Osteoblast (primary cell): ENCODE measurements around the gene CADM4. TPM values are rescaled to one million over a fixed set of nuclear protein-coding genes. Genes with fewer than 3 reads are reported as not detected.
A peak's percentile ranks its signal among the peaks of the same experiment; 100 is the strongest.

Experiments
- DNase-seq: peaks from one replicate; pipeline ENCODE4 v3.0.0; 2011; ENCODE audit warnings: low spot score, mixed read lengths; ENCODE audit not compliant: insufficient read length; ENCODE audit errors: missing footprints
- H2AFZ ChIP-seq: 2 replicates; pipeline ENCODE4 v1.6.0; 2011; ENCODE audit warnings: mild to moderate bottlenecking, low read length
- H3K27ac ChIP-seq: 2 replicates; pipeline ENCODE4 v1.5.1; 2011; ENCODE audit warnings: mild to moderate bottlenecking, low read depth, low read length, moderate library complexity
- H3K27me3 ChIP-seq: 2 replicates; pipeline ENCODE4 v1.6.0; 2012; ENCODE audit warnings: mild to moderate bottlenecking, control low read depth, inconsistent platforms, low read length, moderate library complexity; ENCODE audit not compliant: insufficient read depth
- H3K36me3 ChIP-seq: 2 replicates; pipeline ENCODE4 v1.5.1; 2011; ENCODE audit warnings: mild to moderate bottlenecking, low read length, control low read depth, moderate library complexity; ENCODE audit not compliant: insufficient read depth
- H3K4me1 ChIP-seq: 2 replicates; pipeline ENCODE4 v1.5.1; 2011; ENCODE audit warnings: mild to moderate bottlenecking, low read length, control low read depth, moderate library complexity; ENCODE audit not compliant: insufficient read depth
- H3K4me2 ChIP-seq: 2 replicates; pipeline ENCODE4 v1.6.0; 2011; ENCODE audit warnings: mild to moderate bottlenecking, low read length; ENCODE audit not compliant: insufficient read depth
- H3K4me3 ChIP-seq: fragments of 200-600 bp; sonication (generic); 3 replicates; pipeline ENCODE4 v1.5.1; 2012; ENCODE audit warnings: mild to moderate bottlenecking, low read length, inconsistent platforms; ENCODE audit not compliant: insufficient read depth
- H3K79me2 ChIP-seq: 2 replicates; pipeline ENCODE4 v1.6.0; 2012; ENCODE audit warnings: mild to moderate bottlenecking, low read length, control low read depth, inconsistent platforms; ENCODE audit not compliant: insufficient read depth
- H3K9me3 ChIP-seq: 2 replicates; pipeline ENCODE4 v1.5.1; 2011; ENCODE audit warnings: low read depth, low read length, control low read depth
- H4K20me1 ChIP-seq: 2 replicates; pipeline ENCODE4 v1.6.0; 2012; ENCODE audit warnings: mild to moderate bottlenecking, low read length, control low read depth; ENCODE audit not compliant: insufficient read depth
- total RNA-seq: library from RNA; depleted of rRNA; stranded (reverse); fragments of >200 nt; gene quantifications from 2 replicates; pipeline ENCODE4 v1.2.3, GENCODE V29; 2012
- TF ChIP-seq, protein P1 (sequence below): IDR thresholded peaks from 2 replicates; pipeline ENCODE4 v1.5.1; 2011; ENCODE audit warnings: mild to moderate bottlenecking, low read depth, low read length, moderate library complexity; ENCODE audit errors: extremely low read depth

The CADM4 gene, protein sequence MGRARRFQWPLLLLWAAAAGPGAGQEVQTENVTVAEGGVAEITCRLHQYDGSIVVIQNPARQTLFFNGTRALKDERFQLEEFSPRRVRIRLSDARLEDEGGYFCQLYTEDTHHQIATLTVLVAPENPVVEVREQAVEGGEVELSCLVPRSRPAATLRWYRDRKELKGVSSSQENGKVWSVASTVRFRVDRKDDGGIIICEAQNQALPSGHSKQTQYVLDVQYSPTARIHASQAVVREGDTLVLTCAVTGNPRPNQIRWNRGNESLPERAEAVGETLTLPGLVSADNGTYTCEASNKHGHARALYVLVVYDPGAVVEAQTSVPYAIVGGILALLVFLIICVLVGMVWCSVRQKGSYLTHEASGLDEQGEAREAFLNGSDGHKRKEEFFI
- total RNA-seq, result 1.2 and 1.4 TPM in 2 replicates

DNA sequence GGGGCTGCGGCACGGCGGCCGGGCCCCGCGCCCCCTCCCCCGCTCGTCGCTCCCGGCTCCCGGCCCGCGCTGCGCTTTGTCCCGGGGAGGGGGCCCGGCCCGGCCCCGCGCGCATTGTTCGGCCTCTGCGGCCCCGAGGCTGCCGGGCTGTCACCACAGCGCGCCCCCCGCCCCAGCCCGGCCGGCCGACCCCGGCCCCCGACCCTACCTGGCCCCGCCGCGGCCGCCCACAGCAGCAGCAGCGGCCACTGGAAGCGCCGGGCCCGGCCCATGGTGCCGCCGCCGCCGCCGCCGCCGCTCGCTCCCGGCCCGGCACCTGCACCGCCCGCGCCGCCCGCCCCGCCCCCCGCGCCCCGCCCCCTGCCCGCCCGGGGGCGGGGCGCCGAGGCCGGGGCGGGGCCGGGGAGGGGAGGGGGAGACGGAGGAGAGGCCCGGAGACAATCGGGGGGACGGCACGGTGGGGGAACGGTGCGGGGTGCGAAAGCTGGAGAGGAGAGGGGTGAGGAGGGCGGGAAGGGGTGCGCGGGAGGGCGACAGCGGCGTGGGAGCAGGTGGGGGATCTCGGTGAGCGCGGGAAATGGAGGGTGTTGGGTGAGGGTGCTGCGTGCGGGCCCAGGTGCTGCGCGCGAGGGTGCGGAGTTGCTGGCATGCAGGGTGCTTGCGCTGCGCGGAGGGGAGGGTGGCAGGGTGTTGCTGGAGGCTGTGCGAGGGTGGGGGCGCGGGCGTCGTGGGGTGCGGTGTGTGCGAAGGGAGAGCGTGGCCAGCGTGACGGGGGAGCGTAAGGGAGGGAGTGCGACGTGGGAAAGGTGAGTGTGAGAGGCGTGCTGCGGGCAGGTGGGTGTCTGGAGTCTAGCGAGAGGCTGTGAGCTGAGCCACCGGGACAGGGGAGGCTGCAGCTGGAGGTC lies at the start of gene CADM4:
Gene CADM4, minus strand, starts transcription at position 332 of the 905 bp plus-strand sequence. Its CDS starts 60 bp downstream, at position 272.
- peak; percentile 69 for DNase-seq
- Histone ChIP-seq H3K9me3 (no peaks in the 10 kb centered on the region), H3K79me2 (no peaks in the 10 kb centered on the region)

DNA sequence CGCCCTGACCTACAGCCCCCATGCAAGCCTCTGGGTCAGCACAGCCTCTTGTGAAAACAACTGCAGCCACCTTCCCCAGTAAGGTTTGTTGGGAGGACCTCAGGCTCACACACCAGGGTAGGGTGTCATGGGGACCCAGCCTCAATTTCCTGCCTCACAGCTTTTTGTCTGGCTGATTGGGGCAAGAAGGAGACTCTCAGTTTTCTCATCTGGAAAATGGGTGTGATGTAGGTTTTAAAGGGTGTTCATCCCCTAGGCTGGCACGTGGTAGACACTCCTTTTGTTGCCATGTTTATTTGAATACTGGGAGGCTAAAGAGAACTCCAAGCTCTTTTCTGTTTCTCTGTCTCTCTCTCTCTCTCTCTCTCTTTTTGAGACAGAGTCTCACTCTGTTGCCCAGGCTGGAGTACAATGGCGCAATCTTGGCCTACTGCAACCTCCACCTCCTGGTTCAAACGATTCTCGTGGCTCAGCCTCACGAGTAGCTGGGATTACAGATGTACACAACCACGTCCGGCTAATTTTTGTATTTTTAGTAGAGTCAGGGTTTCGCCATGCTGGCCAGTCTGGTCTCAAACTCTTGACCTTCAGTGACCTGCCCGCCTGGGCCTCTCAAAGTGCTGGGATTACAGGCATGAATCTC lies 48.5 kb upstream of the CADM4 start:
- Histone ChIP-seq H4K20me1 (no peaks in the 10 kb centered on the region), H3K27me3 (peaks cover 4% of the 10 kb centered on the region), H3K79me2 (no peaks in the 10 kb centered on the region), H3K4me2 (no peak overlapping the region), H2AFZ (no peak overlapping the region), H3K9me3 (peaks cover 13% of the 10 kb centered on the region), H3K36me3 (no peaks in the 10 kb centered on the region), H3K4me3 (no peak overlapping the region), H3K4me1 (peaks cover 4% of the 10 kb centered on the region), H3K27ac (no peak overlapping the region)
- TF ChIP-seq, protein P1, sequence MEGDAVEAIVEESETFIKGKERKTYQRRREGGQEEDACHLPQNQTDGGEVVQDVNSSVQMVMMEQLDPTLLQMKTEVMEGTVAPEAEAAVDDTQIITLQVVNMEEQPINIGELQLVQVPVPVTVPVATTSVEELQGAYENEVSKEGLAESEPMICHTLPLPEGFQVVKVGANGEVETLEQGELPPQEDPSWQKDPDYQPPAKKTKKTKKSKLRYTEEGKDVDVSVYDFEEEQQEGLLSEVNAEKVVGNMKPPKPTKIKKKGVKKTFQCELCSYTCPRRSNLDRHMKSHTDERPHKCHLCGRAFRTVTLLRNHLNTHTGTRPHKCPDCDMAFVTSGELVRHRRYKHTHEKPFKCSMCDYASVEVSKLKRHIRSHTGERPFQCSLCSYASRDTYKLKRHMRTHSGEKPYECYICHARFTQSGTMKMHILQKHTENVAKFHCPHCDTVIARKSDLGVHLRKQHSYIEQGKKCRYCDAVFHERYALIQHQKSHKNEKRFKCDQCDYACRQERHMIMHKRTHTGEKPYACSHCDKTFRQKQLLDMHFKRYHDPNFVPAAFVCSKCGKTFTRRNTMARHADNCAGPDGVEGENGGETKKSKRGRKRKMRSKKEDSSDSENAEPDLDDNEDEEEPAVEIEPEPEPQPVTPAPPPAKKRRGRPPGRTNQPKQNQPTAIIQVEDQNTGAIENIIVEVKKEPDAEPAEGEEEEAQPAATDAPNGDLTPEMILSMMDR, result no peak
- DNase-seq, result no peak

More for the DNA sequence above, at the start of gene CADM4:
- Histone ChIP-seq H3K36me3 (no peaks in the 10 kb centered on the region), H2AFZ (no peak within 1 kb of the TSS), H3K4me1 (peaks cover 16% of the 10 kb centered on the region), H3K4me3 (peak within 1 kb of the TSS; percentile 57), H4K20me1 (no peaks in the 10 kb centered on the region), H3K27ac (no peak within 1 kb of the TSS), H3K27me3 (peaks cover 35% of the 10 kb centered on the region), H3K4me2 (peak within 1 kb of the TSS; percentile 64)
- TF ChIP-seq, protein P1, result no peak

DNA sequence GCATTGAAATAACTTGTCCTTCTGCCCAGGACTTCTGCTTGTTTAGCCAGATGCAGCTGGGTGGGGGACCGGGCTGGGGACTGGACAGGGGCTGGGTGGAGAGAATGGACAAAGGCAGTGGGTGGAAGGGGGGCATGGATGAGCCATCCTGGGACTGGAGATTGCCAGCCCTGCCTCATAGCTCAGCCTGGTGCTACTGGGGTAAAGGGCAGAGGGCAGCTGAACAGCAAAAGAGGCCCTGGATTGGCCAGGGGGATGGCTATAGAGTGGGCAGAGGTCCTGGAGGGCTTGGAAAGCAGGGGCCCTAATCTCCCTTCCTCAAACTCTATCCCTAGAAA lies 48.0 kb upstream of the CADM4 start:
- H3K9me3 ChIP-seq, result peaks cover 13% of the 10 kb centered on the region
- H3K4me1 ChIP-seq, result peaks cover 4% of the 10 kb centered on the region
- no peaks in the 10 kb centered on the region for H4K20me1 ChIP-seq
- H3K4me3 ChIP-seq, result no peak overlapping the region
- no peak for DNase-seq
- TF ChIP-seq, protein P1, result no peak
- no peak overlapping the region for H2AFZ ChIP-seq
- peaks cover 4% of the 10 kb centered on the region for H3K27me3 ChIP-seq
- no peaks in the 10 kb centered on the region for H3K79me2 ChIP-seq
- no peak overlapping the region for H3K4me2 ChIP-seq
- H3K27ac ChIP-seq, result no peak overlapping the region
- H3K36me3 ChIP-seq, result no peaks in the 10 kb centered on the region
